Stimulated activated CD4-positive, alpha-beta T cell treated with anti-CD3 and anti-CD28 coated beads, TNF-alpha, amount 100 ng/mL, for 1 hour (primary cell): ENCODE measurements around the gene ITIH1.
A peak's percentile ranks its signal among the peaks of the same experiment; 100 is the strongest.
"Not testable (repeated sequence)": the region's sequence is repeated elsewhere in the genome, so short reads cannot be mapped to it uniquely, and the experiment has no call there.

Experiments used
- DNase-seq, 3 donors: peaks; one replicate each; pipeline ENCODE4 v3.0.0-alpha.2; 2020; ENCODE audit warnings: low read depth in 3 of 3, low spot score in 1 of 3

ITIH1 gene

GRCh38 chr3:52777127-52777958 is at the start of gene ITIH1:
Gene ITIH1, plus strand, starts transcription at chr3:52777599. Its CDS starts 17 bp downstream, at chr3:52777616.
- no peak for DNase-seq

GRCh38 chr3:52728753-52729152 is 48.6 kb upstream of the ITIH1 start:
- not testable (repeated sequence) for DNase-seq

GRCh38 chr3:52730681-52731080 is 46.7 kb upstream of the ITIH1 start:
- no peak for DNase-seq

GRCh38 chr3:52731590-52731989 is 45.8 kb upstream of the ITIH1 start:
- DNase-seq = no peak

GRCh38 chr3:52733256-52733891 is 44.0 kb upstream of the ITIH1 start:
- DNase-seq = no peak

- DNase-seq = no peak
These were observed 37.7 kb upstream of the ITIH1 start for GRCh38 chr3:52739730-52740129.

- no peak for DNase-seq
These were observed 34.9 kb upstream of the ITIH1 start for GRCh38 chr3:52742418-52743041.

GRCh38 chr3:52743152-52743551 is 34.2 kb upstream of the ITIH1 start:
- DNase-seq = no peak

- DNase-seq = no peak
These were observed 33.7 kb upstream of the ITIH1 start for GRCh38 chr3:52743721-52744120.

GRCh38 chr3:52752045-52752660 is 25.2 kb upstream of the ITIH1 start:
- no peak for DNase-seq

GRCh38 chr3:52754373-52754772 is 23.0 kb upstream of the ITIH1 start:
- no peak for DNase-seq

GRCh38 chr3:52756141-52756540 is 21.3 kb upstream of the ITIH1 start:
- DNase-seq = no peak

GRCh38 chr3:52763466-52763865 is 13.9 kb upstream of the ITIH1 start:
- no peak for DNase-seq

- DNase-seq = no peak
These were observed 7.5 kb upstream of the ITIH1 start for GRCh38 chr3:52769786-52770455.

- peak; percentile 48 to 80 (median 67) for DNase-seq
These were observed 6.7 kb upstream of the ITIH1 start, which contains the start of gene NEK4 for GRCh38 chr3:52770496-52771333. Gene NEK4, minus strand, starts transcription at chr3:52770940. Its CDS starts 194 bp downstream, at chr3:52770746.

GRCh38 chr3:52771334-52771681 is 6.1 kb upstream of the ITIH1 start:
- DNase-seq = no peak

GRCh38 chr3:52771702-52772101 is 5.7 kb upstream of the ITIH1 start:
- no peak for DNase-seq

- no peak for DNase-seq
These were observed 3.9 kb upstream of the ITIH1 start for GRCh38 chr3:52773361-52774065.

GRCh38 chr3:52774066-52774713 is 3.2 kb upstream of the ITIH1 start:
- no peak for DNase-seq
